AG04450 (cell line): Measurements from ENCODE around the gene ZNF532. TPM values are rescaled to one million over a fixed set of nuclear protein-coding genes. Genes with fewer than 3 reads are reported as not detected.

Experiments
- CTCF ChIA-PET: fragments of 300-600, 350-600 bp; formaldehyde crosslinking; extraction: SDS; loops from one replicate; lab custom pipeline; 2022; ENCODE audit warnings: antibody characterized with exemption, inconsistent platforms; lab: Charles Lee
- POLR2A ChIA-PET: fragments of 350-600 bp; formaldehyde crosslinking; extraction: SDS; loops from one replicate; lab custom pipeline; 2021; ENCODE audit warnings: antibody characterized with exemption, inconsistent platforms; lab: Yijun Ruan, JAX
- DNase-seq: peaks from one replicate; pipeline ENCODE4 v3.0.0-alpha.2; 2011; ENCODE audit warnings: low read depth, low spot score
- H3K27ac ChIP-seq: one replicate; pipeline ENCODE4 v1.5.1; 2012; ENCODE audit warnings: low read depth, low read length, control low read depth
- H3K27me3 ChIP-seq: one replicate; pipeline ENCODE4 v1.6.0; 2012; ENCODE audit warnings: low read length; ENCODE audit not compliant: control insufficient read depth, insufficient read depth
- H3K4me3 ChIP-seq: 2 replicates; pipeline ENCODE4 v1.5.1; 2011; ENCODE audit warnings: mild to moderate bottlenecking, low read depth, low read length, control low read depth
- H3K9me3 ChIP-seq: 2 replicates; pipeline ENCODE4 v1.5.1; 2012; ENCODE audit warnings: low read length; ENCODE audit not compliant: control insufficient read depth, insufficient read depth
- CTCF ChIP-seq: IDR thresholded peaks from 2 replicates; pipeline ENCODE4 v1.5.1; 2011; ENCODE audit warnings: low read depth, low read length, control low read depth, inconsistent platforms
- polyA plus RNA-seq: library from polyadenylated mRNA; depleted of rRNA; stranded (reverse); fragments of >200 nt; gene quantifications from 2 replicates; pipeline ENCODE4 v1.2.3, GENCODE V29; 2011

Gene ZNF532
- polyA plus RNA-seq, 1 experiment = 69.7 TPM

GRCh38 chr18:59026364-59026763 lies 161.7 kb downstream of the ZNF532 start:
- Histone ChIP-seq H3K27me3 (no peaks in the 10 kb centered on the region), H3K27ac (no peak overlapping the region), H3K9me3 (no peaks in the 10 kb centered on the region; the same call in 1 of the 2 replicates), H3K4me3 (no peak overlapping the region)
- no peak for TF ChIP-seq CTCF
- DNase-seq = no peak
- ChIA-PET POLR2A (no interaction called here), CTCF (no interaction called here)

- ChIA-PET CTCF (no interaction called here), POLR2A (no interaction called here)
- no peak for TF ChIP-seq CTCF
- H3K9me3 ChIP-seq = no peaks in the 10 kb centered on the region; the same call in 1 of the 2 replicates
- DNase-seq = no peak
- no peaks in the 10 kb centered on the region for H3K27me3 ChIP-seq
- no peak overlapping the region for H3K4me3 ChIP-seq
- no peak overlapping the region for H3K27ac ChIP-seq
These were observed 162.2 kb downstream of the ZNF532 start for GRCh38 chr18:59026831-59027410.

GRCh38 chr18:59029663-59030429 lies 165.2 kb downstream of the ZNF532 start:
- H3K27ac ChIP-seq = no peak overlapping the region
- no peaks in the 10 kb centered on the region for H3K27me3 ChIP-seq
- no peak overlapping the region for H3K4me3 ChIP-seq
- TF ChIP-seq CTCF = no peak
- no peaks in the 10 kb centered on the region; the same call in 1 of the 2 replicates for H3K9me3 ChIP-seq
- CTCF ChIA-PET = no interaction called here
- DNase-seq = no peak
- POLR2A ChIA-PET = no interaction called here

GRCh38 chr18:59032308-59032707 lies 167.6 kb downstream of the ZNF532 start:
- CTCF ChIA-PET = no interaction called here
- H3K4me3 ChIP-seq = no peak overlapping the region
- POLR2A ChIA-PET = no interaction called here
- H3K27ac ChIP-seq = no peak overlapping the region
- DNase-seq = no peak
- H3K27me3 ChIP-seq = no peaks in the 10 kb centered on the region
- H3K9me3 ChIP-seq = no peaks in the 10 kb centered on the region; the same call in 1 of the 2 replicates
- no peak for TF ChIP-seq CTCF

- H3K27ac ChIP-seq = no peak overlapping the region
- DNase-seq = no peak
- TF ChIP-seq CTCF = no peak
- H3K9me3 ChIP-seq = no peaks in the 10 kb centered on the region; the same call in 1 of the 2 replicates
- ChIA-PET POLR2A (no interaction called here), CTCF (no interaction called here)
- no peaks in the 10 kb centered on the region for H3K27me3 ChIP-seq
- no peak overlapping the region for H3K4me3 ChIP-seq
These were observed 168.7 kb downstream of the ZNF532 start for GRCh38 chr18:59033359-59033758.
